ENCODE results near the gene CDKN1C. TPM values are rescaled to one million over a fixed set of nuclear protein-coding genes. Genes with fewer than 3 reads are reported as not detected.

CDKN1C gene
- total RNA-seq, 1 donor from 2014 or later, result 1.4 TPM

- CTCF ChIA-PET, result interaction anchor here (0.6 to 1.9 kb wide), 10 partner anchors 9 to 396 kb away, joined by 3 to 13 read pairs (median 5); no protein-coding TSS in a partner anchor
- DNase-seq, result peak; percentile 48
- Mint-ChIP-seq H3K36me3 (ENCODE audit: low read depth) (no peaks in the 10 kb centered on the region), H3K9me3 (no peaks in the 10 kb centered on the region), H3K4me1 (peaks cover 15% of the 10 kb centered on the region), H3K27ac (no peak overlapping the region), H3K4me3 (peak overlapping the region; percentile 82), H3K27me3 (peaks cover 23% of the 10 kb centered on the region)
- ATAC-seq (ENCODE audit: low read depth), result peak; percentile 42
- TF ChIP-seq CTCF (IDR thresholded peaks at IDR 0.05), result no peak
- intact Hi-C loops (cut with micrococcal nuclease), result loop anchor here (2.0 kb wide), 1 partner anchor 37 kb away; no protein-coding TSS in a partner anchor
- POLR2A ChIA-PET, result interaction anchor here (0.8 to 2.7 kb wide), 5 partner anchors 16 to 553 kb away, joined by 3 to 14 read pairs (median 5); partner anchors contain the start of genes CD81 and NAP1L4
These were observed 44.0 kb upstream of the CDKN1C start for GRCh38 chr11:2929531-2929949.

- CTCF ChIA-PET, result interaction anchor here (1.5 to 1.9 kb wide), 2 partner anchors 162 to 396 kb away, joined by 7 to 13 read pairs; no protein-coding TSS in a partner anchor
- POLR2A ChIA-PET, result interaction anchor here (1.3 to 2.7 kb wide), 3 partner anchors 25 to 552 kb away, joined by 5 to 14 read pairs (median 5); partner anchors contain the start of gene CD81
- DNase-seq, result no peak
These were observed 43.3 kb upstream of the CDKN1C start, which contains the start of gene PHLDA2 for GRCh38 chr11:2928605-2929530. Gene PHLDA2 (minus strand): TSS chr11:2929420. CDS start chr11:2929364, 56 bp downstream.

DNA sequence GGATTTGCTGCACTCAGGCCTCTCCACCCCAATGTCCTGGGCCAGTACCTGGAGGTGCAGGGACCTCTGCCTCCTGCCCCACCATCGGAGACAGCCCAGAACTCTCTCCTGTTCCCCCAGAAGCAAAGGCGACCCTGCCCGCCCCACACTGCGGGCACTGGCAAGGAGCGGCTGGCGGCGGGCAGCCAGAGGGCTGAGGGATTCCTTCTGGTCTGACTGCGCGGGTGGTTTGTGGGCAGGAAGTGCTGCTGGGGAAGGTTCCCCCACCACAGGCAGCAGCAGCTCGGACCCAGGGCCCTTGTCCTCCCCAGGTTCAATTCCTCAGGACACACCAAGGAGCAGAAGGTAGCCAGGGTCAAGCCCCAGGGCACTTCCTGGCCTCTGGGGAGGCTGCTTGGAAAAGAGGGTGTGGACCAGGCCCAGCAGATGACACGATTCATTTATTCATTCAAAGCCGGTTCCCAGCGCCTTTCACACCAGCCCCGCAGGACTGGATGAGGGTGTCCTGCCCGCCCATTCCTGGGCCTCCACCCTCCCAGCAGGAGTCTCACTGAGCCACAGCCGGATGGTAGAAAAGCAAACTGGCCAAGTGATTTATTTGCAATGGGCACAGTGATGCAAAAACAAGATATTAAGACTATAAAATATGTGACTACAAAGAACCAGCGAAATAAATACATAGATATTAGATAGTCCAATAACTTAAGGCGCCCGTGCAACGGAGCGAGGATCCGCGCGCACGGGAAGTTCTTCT is 42.5 kb upstream of the CDKN1C start:
- intact Hi-C loops (cut with micrococcal nuclease), result loop anchor here (2.0 kb wide), 1 partner anchor 35 kb away; no protein-coding TSS in a partner anchor
- TF ChIP-seq CTCF (IDR thresholded peaks at IDR 0.05), result no peak
- H3K36me3 Mint-ChIP-seq (ENCODE audit: low read depth), result no peaks in the 10 kb centered on the region
- no peak for DNase-seq
- H3K4me1 Mint-ChIP-seq, result peaks cover 15% of the 10 kb centered on the region
- peak overlapping the region; percentile 59 for H3K4me3 Mint-ChIP-seq
- POLR2A ChIA-PET, result interaction anchor here (2.7 kb wide), 1 partner anchor 24 kb away, joined by 14 read pairs; no protein-coding TSS in a partner anchor
- no peak for ATAC-seq (ENCODE audit: low read depth)
- H3K9me3 Mint-ChIP-seq, result no peaks in the 10 kb centered on the region
- H3K27ac Mint-ChIP-seq, result no peak overlapping the region
- CTCF ChIA-PET, result no interaction called here
- peaks cover 23% of the 10 kb centered on the region for H3K27me3 Mint-ChIP-seq

More at GRCh38 chr11:2928605-2929530, 43.3 kb upstream of the CDKN1C start, which contains the start of gene PHLDA2:
- TF ChIP-seq CTCF (IDR thresholded peaks at IDR 0.05), result no peak
- ATAC-seq (ENCODE audit: low read depth), result peak; percentile 32
- Mint-ChIP-seq H3K4me3 (peak within 1 kb of the TSS; percentile 82), H3K4me1 (peaks cover 15% of the 10 kb centered on the region), H3K27ac (no peak within 1 kb of the TSS), H3K27me3 (peaks cover 23% of the 10 kb centered on the region), H3K36me3 (ENCODE audit: low read depth) (no peaks in the 10 kb centered on the region), H3K9me3 (no peaks in the 10 kb centered on the region)
- intact Hi-C loops (cut with micrococcal nuclease), result loop anchor here (2.0 kb wide), 1 partner anchor 36 kb away; no protein-coding TSS in a partner anchor

DNA sequence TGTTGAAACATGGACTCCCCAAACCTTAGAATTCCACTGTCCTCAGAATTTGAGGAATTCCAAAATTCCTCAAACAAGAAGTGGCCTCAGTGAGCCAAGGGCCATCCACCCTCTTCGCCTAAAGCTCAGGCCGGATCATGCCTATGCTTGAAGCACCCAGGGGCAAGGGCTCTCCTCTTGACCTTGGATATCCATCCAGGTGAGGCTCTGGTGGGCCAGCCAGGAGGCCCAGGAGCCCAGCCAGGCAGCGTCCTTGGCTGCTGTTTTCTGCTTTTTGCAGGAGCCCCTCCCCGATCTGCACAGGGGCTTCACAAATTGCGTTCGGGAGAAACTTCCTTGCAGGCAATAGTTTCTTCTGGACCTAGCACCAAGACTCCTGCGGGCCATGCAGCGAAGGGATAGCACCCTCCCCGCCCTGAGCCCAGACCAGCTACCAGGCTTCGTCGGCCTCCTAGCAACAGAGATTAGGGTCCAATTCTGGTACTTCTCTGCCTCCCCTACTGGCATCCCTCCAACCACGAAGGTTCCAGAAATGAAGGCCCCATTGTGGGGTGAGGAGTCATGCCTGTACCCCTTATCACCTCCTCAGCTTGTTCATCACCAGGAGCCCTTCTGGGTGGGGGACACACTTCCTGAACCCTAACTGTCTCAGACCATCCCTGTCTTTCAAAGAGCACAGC is 41.7 kb upstream of the CDKN1C start:
- POLR2A ChIA-PET, result no interaction called here
- Mint-ChIP-seq H3K9me3 (no peaks in the 10 kb centered on the region), H3K4me3 (no peak overlapping the region), H3K27ac (no peak overlapping the region), H3K27me3 (peaks cover 23% of the 10 kb centered on the region), H3K4me1 (peaks cover 15% of the 10 kb centered on the region), H3K36me3 (ENCODE audit: low read depth) (no peaks in the 10 kb centered on the region)
- DNase-seq, result no peak
- CTCF ChIA-PET, result no interaction called here
- no peak for ATAC-seq (ENCODE audit: low read depth)
- intact Hi-C loops (cut with micrococcal nuclease), result no loop called here
- TF ChIP-seq CTCF (IDR thresholded peaks at IDR 0.05), result no peak

Data from activated B cell treated with CpG ODN at 0.5 μM for 24 hours (primary cell).